HG03097 (cell line): ENCODE results near the gene TBRG4.

Experiments
- ATAC-seq: cut with Tn5 transposase; IDR thresholded peaks from one replicate; pipeline ENCODE4 v1.9.1; 2021; ENCODE audit not compliant: unreplicated experiment, low FRiP score

The TBRG4 gene

DNA sequence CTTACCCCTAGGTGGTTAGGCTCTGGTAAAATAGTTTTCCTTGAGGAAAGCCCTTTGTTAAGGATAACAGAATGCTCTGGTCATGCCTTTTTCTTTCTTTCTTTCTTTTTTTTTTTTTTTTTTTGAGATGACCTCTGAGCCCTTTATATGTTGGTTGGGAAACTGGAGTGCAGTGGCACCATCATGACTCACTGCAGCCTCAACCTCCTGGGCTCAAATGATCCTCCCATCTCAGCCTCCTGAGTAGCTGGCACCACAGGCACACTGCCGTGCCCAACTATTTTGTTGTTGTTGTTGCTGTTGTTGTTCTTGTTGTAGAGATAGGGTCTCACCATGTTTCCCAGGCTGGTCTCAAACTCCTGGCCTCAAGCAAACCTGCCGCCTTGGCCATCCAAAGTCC, 50.1 kb downstream of the TBRG4 start:
- ATAC-seq: no peak

- no peak for ATAC-seq
Measured at GRCh38 chr7:45060295-45060694, 51.2 kb downstream of the TBRG4 start.

- ATAC-seq: no peak
Measured at GRCh38 chr7:45057878-45058277, 53.6 kb downstream of the TBRG4 start.

- no peak for ATAC-seq
Measured at GRCh38 chr7:45055594-45056219, 55.8 kb downstream of the TBRG4 start.

GRCh38 chr7:45055016-45055415, 56.5 kb downstream of the TBRG4 start:
- ATAC-seq: no peak

DNA sequence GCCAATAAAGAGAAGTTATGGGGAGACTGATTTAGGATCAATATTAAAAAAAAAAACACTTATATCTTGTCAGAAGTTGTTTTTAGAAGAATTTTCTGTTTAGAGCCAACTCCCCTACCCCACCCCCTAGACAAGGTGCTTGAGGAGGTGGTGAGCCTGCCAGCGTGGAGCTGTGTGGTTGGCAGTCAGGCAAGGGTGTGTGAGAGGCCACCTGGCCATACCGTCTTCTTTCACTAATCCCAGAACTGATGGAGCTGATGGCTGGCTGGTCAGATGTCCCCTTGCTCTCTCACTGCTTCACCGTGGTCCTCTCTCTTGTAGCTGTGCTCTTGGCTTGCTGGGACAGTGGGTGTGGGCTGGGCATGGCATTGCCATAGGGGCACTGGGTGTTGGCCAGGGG, 57.1 kb downstream of the TBRG4 start:
- no peak for ATAC-seq

DNA sequence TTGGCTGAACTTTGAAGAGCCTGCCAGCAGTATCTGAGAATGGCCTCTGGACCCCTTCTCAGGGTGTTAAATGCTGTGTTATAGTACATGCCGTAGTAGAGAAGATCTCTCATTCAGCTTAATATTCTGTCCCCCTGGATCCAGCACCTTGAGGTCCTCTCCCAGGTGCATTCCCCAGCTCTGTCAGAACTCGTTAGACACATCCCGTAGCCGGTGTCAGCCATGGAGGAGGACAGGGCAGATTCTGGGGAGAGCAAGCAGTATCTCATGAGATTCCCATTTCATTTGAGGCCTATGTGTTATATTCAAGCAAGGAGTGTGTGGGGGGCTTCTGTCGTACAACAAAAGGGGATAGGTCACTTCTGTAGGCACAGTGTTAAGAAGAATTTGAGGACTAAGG, 57.6 kb downstream of the TBRG4 start:
- no peak for ATAC-seq

DNA sequence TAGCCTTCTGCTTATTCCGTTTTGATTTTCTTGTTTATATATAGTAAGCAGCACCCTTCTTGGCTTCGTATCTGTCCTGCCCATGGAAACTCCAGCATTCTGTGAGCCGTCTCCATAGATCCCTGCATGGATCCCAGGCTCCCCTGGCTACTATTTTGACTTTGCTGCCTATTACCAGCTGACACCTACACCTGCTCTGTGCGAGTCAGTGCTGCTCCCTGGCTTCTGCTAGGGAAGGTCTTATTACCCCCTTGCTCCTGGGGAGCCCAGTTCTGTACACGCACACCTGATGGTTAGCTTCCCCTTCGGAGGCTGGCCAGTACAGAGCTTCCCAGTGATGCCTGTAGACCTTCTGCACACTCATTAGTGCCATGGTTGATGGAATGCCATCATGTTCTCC, 58.1 kb downstream of the TBRG4 start:
- no peak for ATAC-seq

GRCh38 chr7:45052011-45052410, 59.5 kb downstream of the TBRG4 start:
- no peak for ATAC-seq

DNA sequence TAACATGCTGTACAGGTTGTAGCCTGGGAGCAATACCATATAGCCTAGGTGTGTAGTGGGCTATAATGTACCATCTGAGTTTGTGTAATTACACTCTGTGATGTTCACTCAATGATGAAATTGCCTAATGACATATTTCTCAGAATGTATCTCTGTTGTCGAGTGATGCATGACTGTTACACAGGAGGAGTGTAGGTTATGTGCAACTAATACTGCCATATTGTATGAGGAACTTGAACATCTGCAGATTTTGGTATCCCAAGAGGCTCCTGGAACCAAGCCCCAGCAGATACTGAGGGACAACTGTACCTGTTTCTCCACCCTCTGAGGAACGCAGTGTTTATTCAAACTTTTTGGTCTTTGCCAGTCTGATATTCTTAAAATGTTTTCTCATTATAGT, 61.3 kb downstream of the TBRG4 start:
- no peak for ATAC-seq
